ENCODE measurements around the gene C4orf50.

C4orf50 gene

DNA sequence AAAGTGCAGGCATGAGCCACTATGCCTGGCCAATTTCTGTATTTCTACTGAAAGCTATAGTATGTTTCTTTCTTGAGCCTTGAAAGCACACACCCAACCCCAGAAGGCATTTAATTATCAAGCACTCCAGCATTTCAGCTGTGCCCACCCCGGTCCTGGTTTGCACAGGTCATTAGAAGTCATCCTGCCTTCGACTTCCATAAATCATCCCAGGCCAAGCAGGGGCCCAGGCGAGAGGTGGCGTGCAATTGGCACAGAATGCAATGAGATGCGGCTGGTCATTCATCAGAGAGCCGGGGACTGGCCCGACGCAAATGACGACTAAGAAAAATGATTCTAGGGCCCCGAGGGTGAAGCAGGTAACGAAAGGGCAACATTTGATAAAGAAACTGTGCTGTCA is 100.6 kb downstream of the C4orf50 start:
- no peak for DNase-seq

DNA sequence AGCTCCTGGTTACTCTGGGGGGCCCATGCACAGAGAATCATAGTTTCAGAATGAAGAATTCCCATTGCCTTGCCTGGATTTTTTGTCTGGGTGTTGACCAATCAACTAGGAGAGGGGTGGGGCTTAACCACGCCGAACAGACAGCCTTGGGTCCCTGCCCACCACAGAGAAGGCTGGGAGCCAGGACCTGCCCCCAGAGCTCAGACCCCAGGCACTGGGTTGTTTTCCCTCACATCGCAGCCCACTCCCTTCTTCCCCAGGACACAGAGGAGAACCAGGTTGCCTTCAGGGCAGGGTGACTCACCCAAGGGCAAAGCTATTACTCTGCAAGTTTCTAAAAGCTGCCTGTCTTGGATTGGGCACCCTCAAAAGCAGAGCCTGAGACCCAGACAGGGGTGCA is 102.0 kb downstream of the C4orf50 start:
- no peak for DNase-seq

DNA sequence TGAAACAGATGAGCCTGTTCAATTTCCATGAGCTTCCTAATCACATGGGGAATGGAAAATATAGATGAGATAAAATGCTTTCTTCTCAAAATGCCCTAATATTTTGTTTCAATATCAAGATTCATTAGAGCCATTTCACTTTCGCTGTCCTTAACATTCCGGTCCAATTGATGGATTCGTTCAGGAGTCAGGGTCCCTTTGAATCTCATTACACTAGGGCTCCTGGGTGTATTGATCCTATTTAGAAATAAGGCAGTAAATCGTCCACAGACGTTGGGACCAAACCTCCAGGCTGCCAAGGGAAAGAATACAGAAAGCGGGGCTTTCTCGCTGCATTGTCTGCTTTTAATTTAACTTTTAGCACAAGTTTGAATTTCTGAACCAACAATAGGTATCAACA is 104.8 kb downstream of the C4orf50 start:
- no peak for DNase-seq

DNA sequence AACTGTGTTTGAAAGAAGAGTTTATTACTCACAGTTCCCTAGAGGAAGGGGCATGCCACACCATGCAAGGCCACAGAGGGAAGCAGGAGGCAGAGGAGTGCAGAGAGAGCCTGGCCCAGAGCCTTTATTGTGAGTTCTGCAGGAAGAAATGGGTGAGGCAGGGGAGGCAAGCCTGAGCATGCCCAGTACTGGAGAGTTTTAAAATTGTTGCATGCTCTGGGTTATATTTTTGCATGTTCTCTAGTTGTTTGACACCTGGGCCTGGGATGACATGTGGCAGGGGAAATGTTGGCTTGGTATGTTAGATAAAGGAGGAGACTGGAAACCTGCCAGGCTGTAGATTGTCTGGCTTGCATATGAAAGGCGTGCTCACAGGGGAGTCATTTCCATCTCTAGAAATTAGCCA is 105.6 kb downstream of the C4orf50 start:
- no peak for DNase-seq

DNA sequence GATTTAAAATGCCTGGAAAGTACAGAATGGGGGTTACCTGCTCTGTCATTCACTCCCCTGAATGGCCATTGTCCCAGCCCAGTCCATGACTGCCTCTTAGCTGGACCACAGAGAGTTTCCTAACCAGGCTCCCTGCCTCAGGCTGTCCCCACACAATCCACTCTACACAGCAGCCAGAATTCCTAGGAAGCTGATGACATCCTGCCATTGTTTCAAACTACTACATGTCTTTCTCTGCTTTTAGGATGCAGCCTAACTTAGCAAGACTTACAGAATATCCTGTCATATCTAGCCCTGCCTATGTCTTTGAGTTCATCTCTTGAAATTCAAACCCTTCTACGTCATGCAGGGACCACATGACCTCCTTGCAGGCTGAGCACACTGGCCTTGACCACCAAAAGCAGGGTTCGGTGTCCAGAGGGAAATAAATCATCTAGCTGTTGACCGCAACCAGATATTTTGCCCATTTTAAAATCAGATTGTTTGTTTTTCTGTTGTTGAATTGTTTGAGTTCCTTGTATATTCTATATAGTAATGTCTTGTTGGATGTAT is 109.3 kb downstream of the C4orf50 start:
- no peak for DNase-seq

DNA sequence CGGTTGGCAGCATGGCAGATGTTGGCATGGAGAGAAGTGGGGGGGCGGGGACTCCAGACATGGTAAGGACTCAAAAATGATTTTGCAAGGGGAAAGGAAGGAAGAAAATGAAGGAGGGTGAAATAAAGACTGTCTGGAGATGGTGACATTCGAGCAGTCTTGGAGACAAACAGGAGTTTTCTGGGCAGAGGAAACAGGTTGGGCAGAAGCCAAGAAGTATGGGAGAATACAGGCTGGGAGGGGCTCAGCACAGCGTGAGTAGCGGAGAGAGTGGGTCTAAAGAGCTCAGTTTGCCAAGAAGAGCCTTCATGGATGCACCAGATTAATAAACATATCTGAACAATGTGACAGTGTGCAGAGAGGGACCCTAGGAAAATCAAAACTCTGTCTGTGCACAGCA is 112.0 kb downstream of the C4orf50 start:
- DNase-seq: no peak

DNA sequence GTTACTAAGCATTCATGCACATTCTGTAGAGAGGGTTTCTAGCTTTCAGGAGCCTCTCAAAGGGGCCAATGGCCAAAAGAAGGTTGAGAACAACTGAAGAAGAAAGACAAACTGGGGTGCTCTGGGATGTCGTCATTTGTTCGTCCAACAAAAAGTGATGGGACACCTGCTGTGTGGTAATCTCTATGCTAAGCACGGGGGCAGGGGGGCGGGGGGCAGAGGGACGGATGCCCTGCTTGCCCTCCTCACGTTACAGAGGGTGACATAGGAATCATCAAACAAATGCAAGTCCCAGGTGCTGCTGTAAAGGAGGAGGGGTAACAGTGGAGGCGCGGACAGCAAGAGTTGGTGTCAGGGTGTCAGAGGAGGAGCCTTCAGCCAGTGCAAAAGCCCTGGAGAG is 112.5 kb downstream of the C4orf50 start:
- DNase-seq: no peak

DNA sequence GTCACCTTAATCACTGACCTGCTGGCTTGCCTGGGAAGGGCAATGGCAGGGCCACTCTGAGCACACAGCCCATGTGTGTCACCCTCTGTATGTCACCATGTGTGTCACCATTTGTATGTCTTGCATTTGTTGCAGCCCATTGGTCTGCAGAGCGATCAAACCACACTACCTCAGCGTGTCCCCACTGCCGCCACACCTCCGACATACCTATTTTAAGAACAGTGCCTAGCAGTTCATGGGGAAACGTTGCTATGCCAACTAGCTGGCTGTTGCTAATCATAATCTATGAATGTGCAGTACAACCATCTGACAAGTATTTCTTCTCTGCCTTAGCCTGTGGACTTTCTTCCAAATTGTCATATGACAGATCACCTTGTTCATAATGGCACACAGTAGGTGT is 117.4 kb downstream of the C4orf50 start:
- DNase-seq: no peak

DNA sequence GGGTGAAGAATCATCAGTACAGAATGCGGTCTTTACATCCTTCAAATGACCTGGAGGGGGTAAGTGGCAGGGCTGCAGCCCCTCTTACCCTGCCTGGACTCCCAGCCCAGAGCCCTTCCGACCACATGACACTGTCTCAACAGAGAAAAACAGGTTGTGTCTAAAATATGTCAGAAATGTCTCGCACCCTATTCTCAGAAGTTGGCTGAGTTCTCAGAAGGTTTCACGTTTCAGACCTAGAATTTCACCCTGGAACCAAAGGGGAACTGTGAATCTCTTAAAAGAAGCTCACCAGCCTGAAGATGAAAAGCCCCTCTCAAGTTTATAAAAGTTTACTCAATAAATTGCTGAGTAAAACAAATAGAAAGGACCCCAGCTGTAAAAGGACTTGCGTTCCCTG is 118.3 kb downstream of the C4orf50 start:
- DNase-seq: no peak

DNA sequence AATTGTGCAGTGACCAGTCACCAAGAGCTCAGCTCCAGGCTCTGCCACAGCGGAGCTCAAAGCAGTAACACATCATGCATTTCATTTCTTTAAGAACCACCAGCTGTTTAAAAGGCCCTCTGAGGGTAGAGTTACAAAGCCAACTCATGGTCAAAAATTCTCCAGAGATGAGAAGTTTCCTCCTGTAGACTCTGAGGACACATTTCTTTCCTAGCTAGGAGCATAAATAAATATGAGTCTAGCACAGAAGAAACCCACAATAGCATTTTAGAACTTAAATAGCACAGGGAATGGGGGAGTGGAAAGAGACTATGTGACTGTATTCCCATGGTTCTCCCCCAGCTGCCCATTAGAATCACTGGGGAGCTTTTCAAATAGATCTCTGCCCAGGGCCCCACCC is 118.8 kb downstream of the C4orf50 start:
- no peak for DNase-seq

DNA sequence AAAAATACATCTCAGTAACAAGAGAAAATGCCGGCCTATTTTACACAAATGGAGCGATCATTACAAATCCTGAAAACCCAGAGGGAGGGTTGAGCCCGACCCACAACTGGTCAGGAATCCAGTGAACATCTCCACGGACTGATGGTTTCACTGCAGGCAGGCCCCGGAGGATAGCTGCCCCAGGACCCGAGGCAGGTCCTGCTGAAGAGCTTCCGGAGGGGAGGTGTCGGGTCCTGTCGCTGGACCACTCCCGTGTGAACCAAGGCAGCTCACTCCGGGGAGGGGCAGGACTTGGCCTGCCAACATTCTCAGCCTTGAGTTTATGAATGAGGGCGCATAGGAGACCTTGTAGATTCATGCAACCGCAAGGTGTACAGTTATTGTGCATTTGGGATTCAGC is 120.6 kb downstream of the C4orf50 start:
- no peak for DNase-seq

DNA sequence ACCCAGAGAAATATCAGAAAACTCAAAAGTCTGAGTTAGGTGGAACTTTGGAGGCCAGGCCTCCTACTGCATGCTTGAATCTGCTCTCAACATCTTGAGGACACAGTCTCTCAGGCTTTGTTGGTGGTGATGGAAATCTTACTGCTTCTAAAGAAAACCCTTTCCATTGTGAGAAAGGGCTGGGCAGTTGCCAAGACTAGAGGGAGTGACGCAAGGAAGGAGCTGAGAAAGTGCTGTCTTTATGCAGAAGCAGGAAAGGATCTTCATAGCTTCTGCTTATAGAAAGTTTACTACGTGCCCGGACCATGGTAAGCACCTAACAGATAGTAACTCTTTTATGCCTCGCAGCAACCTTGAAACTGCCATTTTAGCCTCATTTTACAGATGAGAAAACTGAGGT is 122.9 kb downstream of the C4orf50 start:
- no peak for DNase-seq

DNA sequence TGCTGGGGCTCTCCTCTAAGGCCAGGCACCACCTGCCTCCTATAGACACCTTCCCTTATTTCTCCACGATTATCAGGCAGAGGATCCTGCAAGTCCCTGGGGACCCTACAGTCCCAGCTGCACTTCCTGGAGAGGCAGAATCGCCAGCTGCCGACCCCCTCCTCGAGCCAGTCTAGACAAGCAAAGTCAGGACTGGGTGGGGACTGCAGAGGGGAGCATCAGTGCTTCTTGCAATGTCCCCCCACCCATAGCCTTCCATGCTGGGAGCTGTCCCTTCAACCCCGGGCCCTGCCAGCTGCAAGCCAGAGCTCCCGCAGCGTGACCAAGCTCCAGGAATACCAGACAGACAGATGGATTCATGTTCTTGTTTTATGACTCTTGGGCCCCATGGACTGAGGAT is 124.0 kb downstream of the C4orf50 start:
- no peak for DNase-seq

DNA sequence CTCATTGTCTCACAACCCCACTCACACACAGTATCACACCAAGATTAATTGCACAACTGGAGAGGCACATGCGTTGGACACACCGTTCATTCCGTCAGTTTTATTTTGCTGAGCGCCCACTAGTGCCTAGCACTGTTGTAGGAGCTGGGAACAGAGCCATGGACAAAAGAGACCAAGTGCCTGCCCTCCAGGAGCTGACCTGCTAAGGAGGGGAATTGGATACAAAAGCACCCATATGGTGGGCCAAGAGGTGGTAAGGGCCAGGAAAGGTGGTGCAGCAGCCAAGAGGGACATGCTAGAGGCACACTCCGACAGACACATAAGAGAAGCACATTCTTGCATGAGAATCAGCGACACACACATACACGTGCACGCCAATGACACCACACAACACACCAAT is 124.6 kb downstream of the C4orf50 start:
- DNase-seq: no peak

DNA sequence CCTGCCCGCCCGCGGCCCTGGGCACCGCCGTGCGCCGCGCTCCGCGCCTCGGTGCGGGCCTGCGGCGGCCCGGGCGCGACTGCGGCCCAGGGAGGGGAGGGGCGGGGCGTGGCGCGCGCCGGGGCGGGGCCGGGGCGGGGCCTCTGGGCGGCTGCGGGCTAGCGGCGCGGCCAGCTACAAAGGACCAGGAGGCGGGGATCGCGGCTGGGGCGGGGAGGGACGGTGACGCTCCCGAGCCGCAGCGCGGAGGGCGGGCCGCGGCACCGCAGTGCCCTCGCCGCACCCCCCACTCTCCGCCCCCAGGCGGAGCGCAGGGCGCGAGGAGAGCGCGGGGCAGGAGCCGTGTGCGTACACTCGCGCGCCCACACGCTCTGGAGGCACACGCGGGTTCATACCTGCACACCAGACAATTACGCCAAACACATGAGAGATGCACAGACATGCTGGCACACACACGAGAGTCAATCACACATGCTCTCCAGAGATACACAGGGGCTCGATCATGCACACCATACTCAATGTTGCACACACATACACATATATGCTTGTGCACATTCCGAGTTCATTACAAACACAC is 125.1 kb downstream of the C4orf50 start, which contains the start of gene CRMP1:
CRMP1 (minus strand) TSS at position 83 of the 577 bp plus-strand sequence. CDS start 117 bp downstream, outside the sequence.
- DNase-seq: no peak

DNA sequence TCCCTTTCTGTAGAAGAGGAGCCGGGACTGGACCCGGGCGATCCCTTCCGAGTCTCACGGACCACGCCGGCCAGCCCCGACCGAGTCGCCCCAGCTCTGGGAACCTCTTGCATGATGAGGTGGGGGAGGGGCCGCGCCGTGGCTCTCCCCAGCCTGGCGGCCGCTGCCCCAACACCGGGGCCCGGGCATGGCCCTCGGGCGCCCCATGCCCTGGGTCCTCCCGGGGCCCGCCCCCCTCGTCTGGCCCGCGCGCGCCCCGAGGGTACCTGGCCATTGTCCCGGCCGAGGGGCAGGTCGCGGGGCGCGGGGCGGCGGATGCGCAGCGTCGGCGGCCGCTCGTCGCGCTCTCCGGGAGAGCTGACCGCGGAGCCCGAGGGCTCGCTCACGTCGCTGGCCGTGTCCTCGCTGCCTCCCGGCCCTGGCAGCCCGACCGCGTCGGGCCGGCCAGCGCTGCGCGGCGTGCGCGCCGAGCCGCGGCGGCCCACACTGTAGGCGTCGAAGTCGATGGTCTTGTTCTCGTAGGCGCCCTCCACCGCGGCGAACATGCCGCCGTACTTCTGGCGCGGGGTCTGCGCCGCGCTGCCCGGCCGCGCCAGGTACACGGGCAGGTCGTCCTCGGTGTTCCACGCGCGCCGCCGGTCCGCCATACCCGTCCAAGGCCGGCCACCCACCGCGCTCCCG is 125.8 kb downstream of the C4orf50 start:
- DNase-seq: no peak

DNA sequence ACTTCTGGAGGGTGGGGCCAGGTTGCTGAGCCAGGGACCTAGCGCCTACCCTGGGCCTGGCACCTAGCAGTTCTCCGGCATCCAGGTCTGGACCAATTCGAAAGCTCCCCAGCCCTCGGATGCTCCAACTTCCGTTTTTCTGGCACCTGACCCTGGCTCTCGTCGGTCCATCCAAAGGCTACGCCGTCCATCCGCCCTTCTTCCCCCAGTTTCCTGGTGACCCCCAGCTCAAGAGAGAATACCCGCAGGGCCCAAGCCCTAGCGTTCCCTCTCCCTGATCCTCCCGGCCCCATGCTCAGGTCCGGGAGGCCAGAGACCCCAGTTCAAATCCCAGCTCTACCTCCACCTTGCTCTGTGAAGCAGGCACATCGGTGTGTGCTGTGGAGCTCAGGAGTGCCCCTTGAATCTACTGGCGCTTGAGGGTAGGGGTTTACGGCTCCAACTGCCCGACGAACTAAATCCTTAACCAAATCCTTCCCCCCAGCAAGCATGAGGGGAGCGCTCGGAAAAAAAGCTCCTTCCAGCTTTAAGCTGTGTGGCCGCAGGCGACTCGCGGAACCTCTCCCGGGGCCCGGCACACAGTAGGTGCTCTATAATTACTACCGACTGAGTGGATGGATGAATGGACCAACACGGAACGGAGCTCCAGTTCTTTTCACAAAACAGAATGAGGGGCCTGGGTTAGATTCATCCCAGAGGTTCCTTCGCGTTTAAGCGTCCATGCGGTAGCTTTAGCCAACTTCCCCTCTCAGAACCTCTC is 126.5 kb downstream of the C4orf50 start:
- DNase-seq: no peak

DNA sequence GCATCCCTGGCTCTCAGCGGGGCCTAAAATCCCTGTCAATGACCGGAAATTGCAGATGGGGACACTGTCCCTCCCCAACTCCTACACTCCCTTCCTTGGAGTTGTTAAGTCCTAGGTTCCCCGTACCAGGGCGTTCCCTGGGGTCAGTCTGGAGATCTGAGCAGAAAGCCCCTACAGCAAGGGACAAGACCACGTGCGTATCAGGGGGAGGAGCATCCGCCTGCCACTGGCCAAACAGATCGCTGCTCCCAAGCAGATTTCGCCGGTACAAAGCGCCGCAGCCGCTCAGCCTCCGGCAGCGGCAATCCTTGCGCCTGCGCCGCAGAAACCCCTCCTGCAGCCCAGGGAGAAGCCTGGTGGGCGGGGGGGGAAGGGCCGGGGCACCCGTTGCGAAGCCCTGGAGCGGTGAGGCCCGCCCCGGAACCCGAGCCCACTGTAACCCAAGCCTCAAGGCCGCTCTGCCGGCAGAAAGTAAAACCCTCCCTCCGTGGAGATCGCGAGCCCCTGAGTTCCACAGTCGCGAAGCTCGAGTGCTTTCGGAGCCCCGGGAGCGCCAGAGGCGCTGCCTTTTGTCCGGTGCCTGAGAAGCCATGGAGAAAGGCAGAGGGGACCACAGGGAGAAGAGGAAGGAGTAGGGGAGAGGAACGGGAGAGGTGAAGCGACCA is 128.0 kb downstream of the C4orf50 start:
- DNase-seq: no peak

DNA sequence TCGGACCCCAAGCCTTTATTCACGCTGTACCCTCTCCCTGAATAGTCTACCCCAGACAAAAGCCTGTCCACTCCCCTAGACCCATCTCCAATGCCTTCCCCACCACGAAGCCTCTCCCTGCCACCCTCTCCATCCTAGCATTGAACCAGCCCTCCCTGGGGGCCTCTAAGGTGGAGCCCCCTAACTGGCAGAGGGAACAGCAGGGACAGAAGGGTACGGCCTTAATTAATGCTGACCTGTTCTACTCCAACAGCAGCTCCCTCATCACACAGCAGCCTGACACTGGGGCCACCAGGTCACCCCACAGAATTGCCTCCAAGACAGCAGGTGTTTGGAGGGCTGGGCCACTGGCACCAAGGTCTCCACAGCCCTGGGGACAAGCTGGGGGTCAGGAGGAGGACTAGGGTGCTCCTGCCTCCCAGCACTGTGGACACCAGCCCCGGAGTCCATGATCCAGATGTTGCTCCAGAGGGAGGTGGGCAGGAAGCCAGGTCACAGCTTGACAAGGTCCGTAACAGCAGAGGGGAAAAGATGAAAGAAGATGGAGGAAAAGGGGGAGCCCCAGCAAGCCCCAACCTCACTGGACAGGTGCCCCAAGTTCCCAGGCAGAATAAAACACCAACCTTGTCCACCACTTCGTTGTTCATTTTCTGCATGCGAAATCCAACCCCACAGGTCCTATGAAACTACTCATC is 129.1 kb downstream of the C4orf50 start:
- DNase-seq: no peak

DNA sequence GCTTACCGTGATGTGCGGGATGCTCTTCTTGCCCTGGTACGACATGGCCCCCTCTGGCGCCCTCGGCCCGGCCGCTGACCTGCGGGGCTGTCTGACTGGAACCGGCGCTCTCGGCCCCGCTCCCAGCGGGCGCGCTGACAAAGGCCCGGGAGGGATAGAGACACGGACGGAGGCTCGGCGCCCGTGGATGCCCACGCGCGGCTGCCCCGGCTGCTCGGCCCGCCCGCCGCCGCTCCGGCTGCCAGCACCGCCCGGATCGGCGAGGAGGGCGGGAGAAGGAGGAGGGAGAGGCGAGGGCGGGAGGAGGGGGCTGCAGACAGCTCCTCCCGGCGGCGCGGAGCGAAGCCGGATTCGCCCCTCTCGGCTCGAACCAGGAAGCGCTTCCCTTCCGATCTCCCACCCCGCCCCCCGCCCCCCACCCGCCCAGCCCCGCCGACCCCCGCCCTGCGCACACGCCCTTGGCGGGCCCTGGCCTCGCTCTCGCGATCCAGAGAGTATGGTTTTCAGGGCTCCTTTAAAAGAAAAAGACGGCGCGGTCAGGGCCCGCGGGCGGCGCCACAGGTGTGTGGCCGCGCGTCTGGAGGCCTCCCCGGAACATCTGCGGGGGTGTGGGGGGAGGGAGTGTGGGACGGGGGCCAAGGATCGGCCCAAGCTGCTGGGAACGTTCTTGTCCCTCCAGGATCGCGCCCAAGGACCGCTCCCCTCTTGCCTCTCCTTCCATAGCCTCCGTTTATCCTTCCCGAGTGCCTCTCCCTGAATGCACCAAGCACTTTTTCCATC is 129.8 kb downstream of the C4orf50 start:
- no peak for DNase-seq

DNA sequence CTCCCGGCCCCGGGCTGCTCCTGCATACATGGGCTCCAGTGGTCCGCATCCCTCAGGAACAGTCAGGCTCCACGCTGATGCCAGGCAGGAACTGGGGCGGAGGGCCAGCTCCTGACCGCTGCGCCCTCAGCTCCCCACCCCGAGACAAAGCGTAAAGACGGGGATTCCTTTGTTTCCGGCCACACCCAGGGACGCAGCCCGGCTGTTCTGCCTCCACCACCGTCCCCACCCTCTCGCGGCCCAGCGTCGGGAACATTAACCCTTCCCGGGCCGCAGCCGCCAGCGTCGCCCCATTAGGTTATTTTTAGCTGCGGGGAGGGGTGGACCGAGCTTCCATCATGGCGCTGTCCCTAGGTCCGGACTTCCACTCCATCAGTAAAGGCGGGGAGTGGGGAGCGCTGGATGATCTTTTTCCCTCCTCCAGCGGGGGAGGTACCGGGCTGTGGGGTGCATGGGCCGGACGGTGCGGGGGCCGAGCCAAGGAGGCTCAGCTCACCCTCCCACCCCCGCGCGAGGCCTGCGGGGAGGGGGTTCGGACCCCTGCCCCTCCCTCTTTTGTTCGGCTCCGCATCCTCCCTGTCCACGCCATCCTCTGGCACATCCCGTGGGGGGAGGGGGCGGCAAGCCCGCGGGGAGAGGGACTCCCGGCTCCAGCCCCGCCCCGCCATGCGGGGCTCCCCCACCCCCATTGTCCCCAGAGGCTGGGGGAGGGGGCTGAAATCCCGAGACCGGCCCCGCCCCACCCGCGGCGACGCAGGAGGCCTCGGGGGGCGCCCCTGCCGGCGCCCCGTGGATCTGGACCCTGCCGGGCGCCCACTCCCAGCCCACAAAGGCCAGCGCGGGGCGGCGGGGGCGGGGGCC is 130.6 kb downstream of the C4orf50 start:
- no peak for DNase-seq
